Measurements from ENCODE around the gene ACBD6.

DNA sequence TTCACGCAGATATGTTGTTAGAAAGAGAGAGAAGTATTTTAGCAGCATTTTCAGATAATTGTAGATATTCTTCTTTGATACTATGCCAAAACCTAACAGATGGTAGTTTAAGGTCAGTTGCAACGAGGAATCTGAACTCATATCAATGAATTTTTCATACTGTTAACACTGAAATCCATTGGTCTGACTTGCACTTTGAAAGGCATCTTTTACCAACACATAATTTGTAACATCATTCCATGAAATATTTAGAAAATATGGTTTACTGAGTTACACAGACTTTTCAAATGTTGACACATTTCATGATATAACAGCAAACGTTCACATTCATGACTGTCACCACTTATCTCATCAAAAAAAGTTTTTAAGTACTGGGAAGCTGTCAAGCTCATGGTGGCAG, 4.6 kb downstream of the ACBD6 start:
- TF ChIP-seq, protein P1, sequence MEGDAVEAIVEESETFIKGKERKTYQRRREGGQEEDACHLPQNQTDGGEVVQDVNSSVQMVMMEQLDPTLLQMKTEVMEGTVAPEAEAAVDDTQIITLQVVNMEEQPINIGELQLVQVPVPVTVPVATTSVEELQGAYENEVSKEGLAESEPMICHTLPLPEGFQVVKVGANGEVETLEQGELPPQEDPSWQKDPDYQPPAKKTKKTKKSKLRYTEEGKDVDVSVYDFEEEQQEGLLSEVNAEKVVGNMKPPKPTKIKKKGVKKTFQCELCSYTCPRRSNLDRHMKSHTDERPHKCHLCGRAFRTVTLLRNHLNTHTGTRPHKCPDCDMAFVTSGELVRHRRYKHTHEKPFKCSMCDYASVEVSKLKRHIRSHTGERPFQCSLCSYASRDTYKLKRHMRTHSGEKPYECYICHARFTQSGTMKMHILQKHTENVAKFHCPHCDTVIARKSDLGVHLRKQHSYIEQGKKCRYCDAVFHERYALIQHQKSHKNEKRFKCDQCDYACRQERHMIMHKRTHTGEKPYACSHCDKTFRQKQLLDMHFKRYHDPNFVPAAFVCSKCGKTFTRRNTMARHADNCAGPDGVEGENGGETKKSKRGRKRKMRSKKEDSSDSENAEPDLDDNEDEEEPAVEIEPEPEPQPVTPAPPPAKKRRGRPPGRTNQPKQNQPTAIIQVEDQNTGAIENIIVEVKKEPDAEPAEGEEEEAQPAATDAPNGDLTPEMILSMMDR (conservative IDR thresholded peaks at IDR 0.05; ENCODE audit: low read length): no peak
- no peak for TF ChIP-seq EZH2phosphoT487 (IDR thresholded peaks at IDR 0.05; ENCODE audit: borderline replicate concordance)
